ENCODE measurements around the gene EXOC6B.

GRCh38 chr2:72849138-72849462 is 23.3 kb upstream of the EXOC6B start:
- TF ChIP-seq CTCF (IDR thresholded peaks at IDR 0.05 in 2 of 3, conservative IDR thresholded peaks at IDR 0.05 in 1 of 3; ENCODE audit: control insufficient read depth in 2 of 3, extremely low read depth in 1 of 3, insufficient read depth in 1 of 3, low read depth in 3 of 3, low read length in 3 of 3): no peak
- no peak for TF ChIP-seq KDM1A (IDR thresholded peaks at IDR 0.05; ENCODE audit: borderline replicate concordance)
- TF ChIP-seq, protein P1, sequence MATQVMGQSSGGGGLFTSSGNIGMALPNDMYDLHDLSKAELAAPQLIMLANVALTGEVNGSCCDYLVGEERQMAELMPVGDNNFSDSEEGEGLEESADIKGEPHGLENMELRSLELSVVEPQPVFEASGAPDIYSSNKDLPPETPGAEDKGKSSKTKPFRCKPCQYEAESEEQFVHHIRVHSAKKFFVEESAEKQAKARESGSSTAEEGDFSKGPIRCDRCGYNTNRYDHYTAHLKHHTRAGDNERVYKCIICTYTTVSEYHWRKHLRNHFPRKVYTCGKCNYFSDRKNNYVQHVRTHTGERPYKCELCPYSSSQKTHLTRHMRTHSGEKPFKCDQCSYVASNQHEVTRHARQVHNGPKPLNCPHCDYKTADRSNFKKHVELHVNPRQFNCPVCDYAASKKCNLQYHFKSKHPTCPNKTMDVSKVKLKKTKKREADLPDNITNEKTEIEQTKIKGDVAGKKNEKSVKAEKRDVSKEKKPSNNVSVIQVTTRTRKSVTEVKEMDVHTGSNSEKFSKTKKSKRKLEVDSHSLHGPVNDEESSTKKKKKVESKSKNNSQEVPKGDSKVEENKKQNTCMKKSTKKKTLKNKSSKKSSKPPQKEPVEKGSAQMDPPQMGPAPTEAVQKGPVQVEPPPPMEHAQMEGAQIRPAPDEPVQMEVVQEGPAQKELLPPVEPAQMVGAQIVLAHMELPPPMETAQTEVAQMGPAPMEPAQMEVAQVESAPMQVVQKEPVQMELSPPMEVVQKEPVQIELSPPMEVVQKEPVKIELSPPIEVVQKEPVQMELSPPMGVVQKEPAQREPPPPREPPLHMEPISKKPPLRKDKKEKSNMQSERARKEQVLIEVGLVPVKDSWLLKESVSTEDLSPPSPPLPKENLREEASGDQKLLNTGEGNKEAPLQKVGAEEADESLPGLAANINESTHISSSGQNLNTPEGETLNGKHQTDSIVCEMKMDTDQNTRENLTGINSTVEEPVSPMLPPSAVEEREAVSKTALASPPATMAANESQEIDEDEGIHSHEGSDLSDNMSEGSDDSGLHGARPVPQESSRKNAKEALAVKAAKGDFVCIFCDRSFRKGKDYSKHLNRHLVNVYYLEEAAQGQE (IDR thresholded peaks at IDR 0.05; ENCODE audit: low read depth, low read length): no peak
- no peak for TF ChIP-seq POLR2A (IDR thresholded peaks at IDR 0.05; ENCODE audit: low read depth, low read length)
- TF ChIP-seq, protein P2, sequence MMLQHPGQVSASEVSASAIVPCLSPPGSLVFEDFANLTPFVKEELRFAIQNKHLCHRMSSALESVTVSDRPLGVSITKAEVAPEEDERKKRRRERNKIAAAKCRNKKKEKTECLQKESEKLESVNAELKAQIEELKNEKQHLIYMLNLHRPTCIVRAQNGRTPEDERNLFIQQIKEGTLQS (IDR thresholded peaks at IDR 0.05; ENCODE audit: borderline replicate concordance, extremely low read depth, low read depth, low read length): no peak
- TF ChIP-seq NR2C2 (IDR thresholded peaks at IDR 0.05; ENCODE audit: borderline replicate concordance, control insufficient read depth, insufficient read length, low read depth): no peak
- TF ChIP-seq JUNB (IDR thresholded peaks at IDR 0.05): no peak
- TF ChIP-seq TAF1 (IDR thresholded peaks at IDR 0.05; ENCODE audit: borderline replicate concordance, low read depth, low read length): no peak
- no peak for TF ChIP-seq SMC3 (IDR thresholded peaks at IDR 0.05; ENCODE audit: borderline replicate concordance, low read length)
- TF ChIP-seq EGR1 (IDR thresholded peaks at IDR 0.05; ENCODE audit: borderline replicate concordance in 1 of 2, low read depth in 2 of 2, low read length in 2 of 2): no peak

Data from GM12878 (cell line).